Ovary (tissue), 3 donors: ENCODE measurements around the gene ZMIZ1.

Experiments
- EP300 ChIP-seq: sonication (generic); formaldehyde crosslinking; IDR thresholded peaks from one replicate; pipeline ENCODE4 v1.6.1; 2017; ENCODE audit warnings: antibody characterized with exemption
- TF ChIP-seq, protein P1 (sequence below), 3 donors: fragments of 450-650 bp in 2 of 3; fragments of 200-600 bp in 1 of 3; IDR thresholded peaks; one replicate each; pipeline versions ENCODE4 v1.5.1 to v1.8.0; 2016 to 2022; ENCODE audit warnings: antibody characterized with exemption in 3 of 3, mild to moderate bottlenecking in 1 of 3
- donor health status: DM: no; HTN: no; CAD: no.

GRCh38 chr10:79050896-79051555 is 17.7 kb upstream of the ZMIZ1 start:
- TF ChIP-seq, protein P1, sequence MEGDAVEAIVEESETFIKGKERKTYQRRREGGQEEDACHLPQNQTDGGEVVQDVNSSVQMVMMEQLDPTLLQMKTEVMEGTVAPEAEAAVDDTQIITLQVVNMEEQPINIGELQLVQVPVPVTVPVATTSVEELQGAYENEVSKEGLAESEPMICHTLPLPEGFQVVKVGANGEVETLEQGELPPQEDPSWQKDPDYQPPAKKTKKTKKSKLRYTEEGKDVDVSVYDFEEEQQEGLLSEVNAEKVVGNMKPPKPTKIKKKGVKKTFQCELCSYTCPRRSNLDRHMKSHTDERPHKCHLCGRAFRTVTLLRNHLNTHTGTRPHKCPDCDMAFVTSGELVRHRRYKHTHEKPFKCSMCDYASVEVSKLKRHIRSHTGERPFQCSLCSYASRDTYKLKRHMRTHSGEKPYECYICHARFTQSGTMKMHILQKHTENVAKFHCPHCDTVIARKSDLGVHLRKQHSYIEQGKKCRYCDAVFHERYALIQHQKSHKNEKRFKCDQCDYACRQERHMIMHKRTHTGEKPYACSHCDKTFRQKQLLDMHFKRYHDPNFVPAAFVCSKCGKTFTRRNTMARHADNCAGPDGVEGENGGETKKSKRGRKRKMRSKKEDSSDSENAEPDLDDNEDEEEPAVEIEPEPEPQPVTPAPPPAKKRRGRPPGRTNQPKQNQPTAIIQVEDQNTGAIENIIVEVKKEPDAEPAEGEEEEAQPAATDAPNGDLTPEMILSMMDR (IDR thresholded peaks at IDR 0.05): no peak
- TF ChIP-seq EP300: no peak
